ENCODE data around the gene TBPL1.
"Not testable (repeated sequence)": the region's sequence is repeated elsewhere in the genome, so short reads cannot be mapped to it uniquely, and the experiment has no call there.

TBPL1 gene

GRCh38 chr6:133954657-133955576 is 1.9 kb downstream of the TBPL1 start:
- DNase-seq, result no peak

- DNase-seq, result no peak
These were observed 2.8 kb downstream of the TBPL1 start for GRCh38 chr6:133955582-133956415.

GRCh38 chr6:133956416-133957049 is 3.5 kb downstream of the TBPL1 start:
- DNase-seq, result no peak

GRCh38 chr6:133957227-133957626 is 4.2 kb downstream of the TBPL1 start:
- DNase-seq, result no peak

- DNase-seq, result no peak
These were observed 4.8 kb downstream of the TBPL1 start for GRCh38 chr6:133957780-133958242.

- DNase-seq, result no peak
These were observed 5.8 kb downstream of the TBPL1 start for GRCh38 chr6:133958791-133959190.

DNA sequence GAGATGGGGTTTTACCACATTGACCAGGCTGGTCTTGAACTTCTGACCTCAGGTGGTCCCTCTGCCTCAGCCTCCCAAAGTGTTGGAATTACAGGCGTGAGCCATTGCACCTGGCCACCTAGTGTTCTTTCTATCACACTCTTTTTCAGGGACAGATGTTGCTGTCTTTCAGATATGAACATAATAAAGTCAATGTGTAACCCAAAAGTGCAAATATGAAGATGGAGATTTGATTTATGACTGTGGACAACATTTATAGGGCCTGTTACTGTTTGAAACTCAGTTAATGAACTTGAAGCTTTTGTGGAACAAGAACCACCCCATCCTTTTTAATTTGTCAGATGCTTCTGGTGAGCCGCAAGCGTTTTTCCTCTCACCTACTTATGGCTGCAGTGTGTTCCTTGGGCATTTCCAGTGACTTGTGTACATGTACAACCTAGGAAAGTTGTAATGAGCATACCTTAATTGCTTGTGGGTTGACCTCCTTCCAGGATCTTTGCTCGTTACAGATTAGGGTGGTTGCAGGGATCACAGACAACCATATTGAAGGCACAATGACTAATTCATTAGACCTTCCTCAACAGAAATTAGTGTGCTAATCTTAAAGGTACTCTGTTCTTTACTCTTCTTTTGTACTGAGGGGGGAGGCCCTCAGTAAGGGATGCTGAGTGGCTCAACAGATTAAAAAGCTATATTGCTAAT is 6.8 kb downstream of the TBPL1 start:
- no peak for DNase-seq

DNA sequence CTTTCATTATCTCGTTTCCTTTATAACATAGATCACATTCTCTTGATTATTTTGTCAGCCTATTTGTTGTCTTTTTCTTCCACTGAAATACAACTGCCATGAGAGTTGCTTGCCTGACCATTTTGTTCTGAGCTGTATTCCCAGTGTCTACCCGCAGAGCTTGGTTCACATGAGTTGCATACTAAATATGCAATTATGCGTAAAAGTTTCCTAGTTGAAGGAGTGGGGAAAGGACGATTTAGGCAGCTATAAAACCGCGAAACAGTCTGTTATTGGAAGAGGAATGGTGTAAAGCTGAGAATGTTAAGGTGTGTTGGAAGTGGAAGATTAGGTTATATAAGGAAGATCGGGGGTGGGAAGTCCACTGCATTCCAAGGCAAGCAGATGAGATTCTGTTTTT is 8.8 kb downstream of the TBPL1 start:
- no peak for DNase-seq

DNA sequence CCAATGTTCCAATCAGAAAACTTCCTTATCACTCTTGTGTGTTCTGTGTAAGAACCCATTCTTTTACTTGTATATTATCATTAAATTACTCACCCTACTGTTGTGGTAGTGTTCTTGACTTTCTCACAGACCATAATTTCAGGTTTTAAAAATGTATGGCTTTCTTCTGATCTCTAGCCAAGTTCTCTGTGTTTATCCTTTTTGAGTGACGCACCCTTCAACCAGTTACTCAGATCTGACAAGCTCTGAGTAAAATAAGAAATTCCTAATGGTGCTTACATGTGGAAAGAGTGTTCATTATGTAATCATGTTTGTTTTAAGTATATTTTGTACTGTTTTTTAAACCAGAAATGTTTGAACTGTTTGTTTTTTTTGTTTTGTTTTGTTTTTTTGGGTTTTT is 11.0 kb downstream of the TBPL1 start:
- no peak for DNase-seq

- no peak for DNase-seq
These were observed 11.7 kb downstream of the TBPL1 start for GRCh38 chr6:133964702-133965101.

DNA sequence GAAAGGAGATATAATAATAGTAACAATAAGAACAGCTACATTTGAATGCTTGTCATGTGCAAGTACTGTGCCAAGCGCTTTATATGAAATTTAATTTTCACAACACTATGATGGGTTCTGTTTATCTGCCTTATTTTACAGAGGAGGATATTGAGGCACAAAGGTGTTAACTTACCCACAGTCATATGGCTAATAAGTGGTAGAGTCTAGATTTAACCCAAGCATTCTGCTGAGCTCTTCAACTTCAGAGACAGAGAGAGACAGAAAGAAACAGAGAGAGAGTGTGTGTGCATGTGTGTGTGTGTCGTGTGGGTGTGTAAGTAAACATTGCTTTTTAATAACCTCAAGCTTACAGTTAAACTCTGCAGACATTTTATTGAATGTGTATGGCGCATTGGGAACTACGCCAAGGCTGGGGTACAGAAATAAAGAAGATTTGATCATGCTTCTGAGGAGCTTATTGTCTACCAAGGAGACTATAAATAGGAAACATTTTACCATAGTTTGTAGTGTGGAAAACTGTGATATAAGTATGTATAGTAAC is 12.9 kb downstream of the TBPL1 start:
- DNase-seq, result no peak

- DNase-seq, result no peak
These were observed 13.8 kb downstream of the TBPL1 start for GRCh38 chr6:133966654-133967329.

- no peak for DNase-seq
These were observed 14.3 kb downstream of the TBPL1 start for GRCh38 chr6:133967347-133967746.

GRCh38 chr6:133967835-133968234 is 14.8 kb downstream of the TBPL1 start:
- DNase-seq, result not testable (repeated sequence)

DNA sequence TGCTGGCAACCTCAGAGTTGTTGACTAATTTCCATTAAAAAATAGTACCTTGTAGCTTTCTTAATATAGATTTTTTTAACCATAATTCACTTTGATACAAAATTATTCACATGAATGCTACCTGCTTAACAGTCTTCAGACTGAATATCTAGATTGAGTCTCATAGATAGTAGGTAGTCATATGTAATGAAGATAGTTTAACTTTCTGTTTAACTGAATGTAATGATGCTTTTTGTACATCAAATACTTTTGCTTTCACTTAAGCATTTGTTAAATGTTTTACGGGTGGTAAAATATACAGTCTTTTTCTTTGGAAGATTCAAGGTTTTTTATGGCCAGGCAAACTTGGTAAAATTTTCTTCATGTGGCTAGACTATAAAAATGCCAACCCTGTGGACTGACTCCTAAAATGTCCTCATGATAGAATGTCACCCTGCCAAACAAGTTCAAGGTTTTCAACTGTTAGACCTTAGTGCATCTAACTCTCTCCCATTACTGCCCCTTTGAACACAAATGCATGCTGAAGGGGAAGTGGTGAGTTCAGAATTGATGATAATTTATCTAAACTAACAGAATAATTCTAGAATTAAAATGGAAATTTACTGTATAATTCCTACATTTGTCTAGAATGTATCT is 16.4 kb downstream of the TBPL1 start:
- no peak for DNase-seq

GRCh38 chr6:133969921-133970295 is 16.9 kb downstream of the TBPL1 start:
- DNase-seq, result no peak

- DNase-seq, result no peak
These were observed 18.8 kb downstream of the TBPL1 start for GRCh38 chr6:133971861-133972260.

- DNase-seq, result no peak
These were observed 19.4 kb downstream of the TBPL1 start for GRCh38 chr6:133972388-133972787.

GRCh38 chr6:133973109-133973971 is 20.3 kb downstream of the TBPL1 start:
- DNase-seq, result peak; percentile 67

Measured in suppressor macrophage treated with lipopolysaccharide for 4 hours (primary cell).